AG09319 (cell line): ENCODE measurements around the gene C2CD2.

Source experiments
- DNase-seq: peaks from one replicate; pipeline ENCODE4 v3.0.0-alpha.2; 2010; ENCODE audit warnings: low read depth; ENCODE audit errors: extremely low read depth
- TF ChIP-seq, protein P1 (sequence below): IDR thresholded peaks from 2 replicates; pipeline ENCODE4 v1.5.1; 2011; ENCODE audit warnings: low read depth, mild to moderate bottlenecking, inconsistent platforms, low read length, moderate library complexity

The C2CD2 gene

DNA sequence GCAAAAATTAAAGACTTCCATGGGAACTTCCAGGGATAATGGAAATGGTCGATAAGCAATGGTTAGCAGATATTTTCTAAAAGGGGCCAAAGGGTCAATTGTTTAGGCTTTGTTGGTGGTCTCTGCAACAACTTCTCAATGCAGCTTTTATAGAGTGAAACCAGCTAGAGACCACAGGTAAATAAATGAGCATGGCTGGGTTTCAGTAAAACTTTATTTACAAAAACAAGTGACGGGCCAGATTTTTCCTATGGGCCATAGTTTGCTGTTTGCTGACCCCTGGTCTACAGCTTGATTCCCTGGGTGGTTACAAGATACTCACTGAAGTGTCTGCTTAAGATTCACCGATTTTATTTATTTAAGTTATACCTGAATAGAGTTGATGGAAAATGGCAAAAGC is 52.0 kb downstream of the C2CD2 start:
- TF ChIP-seq, protein P1, sequence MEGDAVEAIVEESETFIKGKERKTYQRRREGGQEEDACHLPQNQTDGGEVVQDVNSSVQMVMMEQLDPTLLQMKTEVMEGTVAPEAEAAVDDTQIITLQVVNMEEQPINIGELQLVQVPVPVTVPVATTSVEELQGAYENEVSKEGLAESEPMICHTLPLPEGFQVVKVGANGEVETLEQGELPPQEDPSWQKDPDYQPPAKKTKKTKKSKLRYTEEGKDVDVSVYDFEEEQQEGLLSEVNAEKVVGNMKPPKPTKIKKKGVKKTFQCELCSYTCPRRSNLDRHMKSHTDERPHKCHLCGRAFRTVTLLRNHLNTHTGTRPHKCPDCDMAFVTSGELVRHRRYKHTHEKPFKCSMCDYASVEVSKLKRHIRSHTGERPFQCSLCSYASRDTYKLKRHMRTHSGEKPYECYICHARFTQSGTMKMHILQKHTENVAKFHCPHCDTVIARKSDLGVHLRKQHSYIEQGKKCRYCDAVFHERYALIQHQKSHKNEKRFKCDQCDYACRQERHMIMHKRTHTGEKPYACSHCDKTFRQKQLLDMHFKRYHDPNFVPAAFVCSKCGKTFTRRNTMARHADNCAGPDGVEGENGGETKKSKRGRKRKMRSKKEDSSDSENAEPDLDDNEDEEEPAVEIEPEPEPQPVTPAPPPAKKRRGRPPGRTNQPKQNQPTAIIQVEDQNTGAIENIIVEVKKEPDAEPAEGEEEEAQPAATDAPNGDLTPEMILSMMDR, result no peak
- DNase-seq, result no peak

DNA sequence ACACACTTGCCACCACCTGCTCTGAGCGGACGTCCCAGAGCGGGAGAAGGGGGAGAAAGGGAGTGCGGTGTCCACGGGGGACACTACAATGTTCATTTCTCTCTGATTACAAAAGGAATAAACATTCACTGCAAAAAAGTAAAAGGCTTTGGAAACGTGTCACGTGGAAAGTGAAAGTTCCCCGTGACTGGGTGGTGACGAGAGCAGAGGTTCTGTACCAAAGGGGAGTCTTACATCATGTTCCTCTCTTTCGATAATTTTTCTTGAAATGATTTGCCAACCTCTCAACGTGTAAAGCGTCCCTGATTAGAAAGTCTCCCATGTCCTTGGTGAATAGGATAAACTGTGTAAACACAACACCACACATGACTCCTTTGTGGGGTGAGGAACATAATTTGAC is 52.7 kb downstream of the C2CD2 start:
- no peak for DNase-seq
- TF ChIP-seq, protein P1, result no peak

DNA sequence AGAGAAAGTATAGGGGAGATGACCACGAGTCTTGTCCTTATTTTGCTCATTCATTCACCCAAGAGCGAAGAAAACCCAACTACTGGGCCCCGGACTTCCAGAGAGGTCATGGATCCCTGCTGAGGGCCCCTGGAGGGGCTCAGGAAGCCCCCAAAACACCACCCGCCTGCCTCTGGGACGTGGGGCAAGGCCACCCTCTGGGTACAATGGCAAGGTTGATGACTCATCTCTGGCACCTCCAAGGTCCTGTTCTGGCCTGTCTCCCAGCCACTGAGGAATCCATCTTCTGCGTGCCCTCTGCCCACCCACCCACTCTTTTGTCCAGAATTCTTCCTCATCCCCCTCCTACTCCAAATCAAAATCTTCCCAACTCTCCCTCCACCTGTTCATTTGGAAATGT is 53.4 kb downstream of the C2CD2 start:
- TF ChIP-seq, protein P1, result no peak

DNA sequence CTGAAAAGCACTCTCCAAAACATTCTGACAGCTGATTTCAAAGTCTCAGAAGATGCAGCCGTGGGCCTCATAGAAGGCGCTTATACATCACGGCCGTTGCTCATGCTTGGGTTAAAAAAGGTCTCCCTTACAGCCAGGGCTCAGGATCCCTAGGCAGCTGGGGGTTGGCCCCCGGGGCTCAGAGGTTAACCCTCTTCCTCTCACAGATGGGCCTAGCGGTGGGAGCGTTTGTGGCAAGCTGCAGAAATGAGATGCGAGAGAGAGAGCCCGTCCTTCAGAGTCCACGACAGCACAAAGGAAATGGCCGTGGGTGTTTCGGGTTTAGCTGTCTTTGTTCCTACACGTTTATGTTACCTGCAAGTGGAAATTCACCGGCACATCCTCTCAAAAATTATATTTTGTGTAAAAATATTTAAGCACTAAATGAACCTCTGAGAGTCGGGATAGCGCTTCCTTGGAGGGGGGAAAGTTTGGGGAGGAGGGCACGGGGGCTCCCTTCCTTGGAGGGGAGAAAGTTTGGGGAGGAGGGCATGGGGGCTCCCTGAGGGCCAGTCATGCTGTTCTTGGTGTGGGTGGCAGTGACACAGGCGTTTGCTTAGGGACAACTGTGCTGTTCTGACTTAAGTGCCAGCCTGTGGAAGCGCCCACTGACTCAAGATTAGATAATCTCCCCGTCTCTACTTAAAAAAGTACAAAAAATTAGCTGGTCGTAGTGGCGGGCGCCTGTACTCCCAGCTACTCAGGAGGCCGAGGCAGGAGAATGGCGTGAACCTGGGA is 54.2 kb downstream of the C2CD2 start:
- DNase-seq, result no peak
- TF ChIP-seq, protein P1, result no peak

More for the DNA sequence above, 53.4 kb downstream of the C2CD2 start:
- no peak for DNase-seq

DNA sequence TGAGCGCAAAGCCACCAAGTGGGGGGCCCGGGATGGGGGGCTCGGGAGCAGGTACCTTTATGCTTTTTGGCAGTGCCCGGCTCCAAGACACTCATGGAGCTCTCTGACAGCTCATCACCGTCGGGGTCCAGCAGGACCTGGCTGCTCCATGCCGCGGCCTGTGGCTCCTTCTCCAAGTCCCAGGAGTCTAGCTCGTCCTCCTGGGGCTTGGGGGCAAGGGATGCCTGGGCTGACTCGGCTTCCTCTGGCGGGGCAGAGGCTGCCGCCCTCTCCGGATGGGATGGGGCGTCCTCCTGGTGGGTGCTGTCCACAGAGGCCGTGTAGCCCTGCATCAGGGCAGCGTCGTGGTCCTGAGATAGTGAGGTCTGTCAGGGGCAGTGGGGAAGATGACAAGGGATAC is 54.8 kb downstream of the C2CD2 start:
- TF ChIP-seq, protein P1, result no peak
- DNase-seq, result no peak

DNA sequence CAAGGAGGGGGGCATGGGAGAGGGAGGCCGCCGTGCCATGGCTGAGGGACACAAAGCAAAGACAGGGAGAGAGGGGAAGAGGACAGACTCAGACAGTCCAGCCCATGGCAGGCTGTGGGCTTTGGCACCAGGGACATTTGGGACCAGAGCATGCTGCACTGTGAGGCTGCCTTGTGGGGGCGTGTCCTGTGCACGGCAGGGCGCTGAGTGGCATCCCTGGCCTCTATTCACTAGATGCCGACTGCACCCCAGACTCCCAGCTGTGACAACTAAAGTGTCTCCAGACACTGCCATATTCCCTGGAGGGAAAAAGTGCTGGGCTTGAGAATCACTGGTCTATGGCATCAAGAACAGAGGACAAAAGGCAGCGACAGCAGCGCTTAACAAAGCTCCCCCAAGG is 56.1 kb downstream of the C2CD2 start:
- DNase-seq, result no peak
- TF ChIP-seq, protein P1, result no peak

DNA sequence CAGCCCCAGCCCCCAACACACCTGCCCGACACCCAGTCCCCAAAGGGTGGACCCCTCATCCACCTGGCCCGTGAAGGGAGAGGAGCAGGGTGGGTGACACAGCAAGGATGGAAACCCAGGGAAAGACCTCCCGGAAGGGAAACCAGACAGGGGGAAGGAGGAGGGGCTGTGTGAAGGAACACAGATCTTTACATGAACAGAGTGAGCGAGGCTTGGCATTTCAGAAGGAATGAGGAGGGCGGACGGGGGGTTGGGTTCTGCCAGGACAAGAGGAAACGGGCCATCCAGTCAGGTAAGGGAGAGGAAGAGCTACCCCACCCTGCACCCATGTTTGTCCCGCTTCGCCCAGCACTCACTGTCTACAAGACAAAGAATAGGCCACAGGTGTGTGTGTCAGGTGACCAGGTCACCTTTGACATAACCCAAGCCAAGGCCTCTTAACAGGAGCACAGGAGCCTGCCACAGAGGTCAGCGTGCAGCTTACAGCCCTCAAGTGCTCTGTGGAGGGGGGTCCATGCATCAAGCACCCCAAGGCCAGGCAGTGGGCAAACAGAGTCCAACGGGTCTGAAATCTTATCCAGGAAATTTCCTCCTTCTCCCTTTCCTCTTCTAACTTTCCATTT is 56.7 kb downstream of the C2CD2 start:
- no peak for DNase-seq
- TF ChIP-seq, protein P1, result no peak
